HG02840 (cell line): ENCODE measurements around the gene EML5.
"Not testable (repeated sequence)": the region's sequence is repeated elsewhere in the genome, so short reads cannot be mapped to it uniquely, and the experiment has no call there.

ENCODE experiments used
- ATAC-seq: cut with Tn5 transposase; IDR thresholded peaks from one replicate; pipeline ENCODE4 v1.9.1; 2021; ENCODE audit warnings: mild to moderate bottlenecking, moderate library complexity, moderate number of reproducible peaks; ENCODE audit not compliant: unreplicated experiment, low FRiP score

Gene EML5

DNA sequence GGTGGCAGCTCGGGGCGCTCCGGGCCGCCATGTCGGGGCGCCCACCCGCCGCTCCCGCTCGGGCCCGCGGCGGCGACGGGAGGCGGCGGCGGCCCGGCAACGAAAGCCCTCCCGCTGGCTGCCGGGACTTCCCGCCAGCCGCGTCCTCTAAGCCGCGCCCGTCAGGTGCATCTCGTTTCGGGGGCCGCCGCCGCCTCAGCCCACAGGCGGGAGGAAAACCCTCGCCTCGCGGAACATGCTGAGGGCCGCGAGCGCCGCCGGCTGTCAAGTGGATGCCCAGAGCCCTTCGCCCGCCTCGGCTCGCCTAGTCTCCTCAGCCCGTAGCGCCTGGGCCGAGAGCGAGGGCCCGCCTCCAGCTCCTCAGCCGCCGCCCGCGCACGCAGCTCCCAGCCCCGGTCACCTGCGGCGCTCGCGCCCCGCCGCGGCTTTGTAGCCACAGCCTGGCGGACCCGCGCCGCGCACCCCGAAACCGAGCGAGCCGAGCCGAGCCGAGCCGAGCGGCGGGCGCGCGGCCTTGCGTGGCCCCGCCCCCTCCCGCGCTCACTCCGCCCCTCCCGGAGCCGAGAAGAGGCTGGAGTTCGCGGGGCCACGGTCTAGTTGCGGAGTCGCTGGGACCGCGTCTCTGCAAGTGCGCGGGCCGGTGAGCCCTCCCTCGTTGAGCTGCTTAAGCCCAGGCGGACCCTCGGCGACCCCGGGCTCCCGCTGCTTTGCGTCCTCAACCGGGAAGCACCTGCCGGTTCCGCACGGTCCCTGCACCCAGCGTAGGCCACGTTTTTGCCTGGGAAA lies at the start of gene EML5:
EML5 (minus strand) TSS at position 481 of the 786 bp plus-strand sequence; CDS start at position 31, 450 bp downstream.
- ATAC-seq = peak; percentile 86

DNA sequence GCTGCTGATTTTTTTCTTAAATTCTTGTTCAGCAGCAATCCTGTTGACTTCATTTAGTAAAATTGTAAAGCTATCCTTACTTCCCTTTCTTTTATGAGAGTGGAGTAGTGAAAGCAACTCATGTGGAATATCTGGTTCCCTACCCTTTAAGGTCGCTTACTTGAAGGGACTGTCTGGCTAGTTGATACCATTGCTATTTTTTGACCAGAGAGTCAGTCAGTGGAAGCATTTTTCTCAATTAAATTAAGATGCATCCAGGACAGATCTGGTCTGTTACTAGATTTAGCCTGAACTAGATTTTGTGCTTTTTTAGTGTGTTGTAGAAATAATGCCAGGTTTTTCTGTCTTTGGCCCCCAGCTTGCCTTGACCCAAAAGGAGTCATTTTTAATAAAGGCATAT lies 49.7 kb upstream of the EML5 start:
- no peak for ATAC-seq

DNA sequence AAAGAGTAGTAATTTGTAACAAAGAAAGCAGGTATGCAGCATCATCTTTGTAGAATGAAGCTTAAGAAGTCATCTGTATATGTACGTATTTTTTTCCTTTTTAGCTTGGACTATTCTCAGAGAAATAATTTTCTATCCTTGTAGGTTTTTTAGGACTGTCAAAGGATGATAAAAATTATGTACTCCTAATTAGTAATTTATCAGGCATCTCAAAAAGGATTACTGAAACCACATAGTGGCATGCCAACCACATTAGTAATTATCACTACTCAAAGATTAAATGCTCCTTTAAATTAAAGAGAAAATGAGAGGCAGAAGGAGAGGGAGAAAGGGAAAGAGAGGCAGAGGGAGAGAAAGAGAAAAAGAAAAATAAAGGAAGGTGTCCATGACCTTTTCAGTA lies 49.0 kb upstream of the EML5 start:
- no peak for ATAC-seq

DNA sequence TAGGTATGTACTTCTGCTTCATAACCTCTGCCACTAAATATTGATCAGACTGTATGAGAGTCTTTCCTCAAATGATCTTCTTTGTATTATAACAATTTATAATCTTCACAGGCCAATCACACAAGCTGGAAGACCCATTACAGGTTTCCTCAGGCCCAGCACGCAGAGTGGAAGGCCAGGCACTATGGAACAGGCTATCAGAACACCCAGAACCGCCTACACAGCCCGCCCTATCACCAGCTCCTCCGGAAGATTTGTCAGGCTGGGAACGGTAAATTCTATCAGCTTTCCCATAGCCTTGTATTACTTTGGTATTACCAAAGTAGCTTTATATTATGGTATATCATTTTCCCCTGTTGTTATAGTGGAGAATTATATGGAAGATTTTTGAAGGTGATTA lies 48.2 kb upstream of the EML5 start:
- no peak for ATAC-seq

DNA sequence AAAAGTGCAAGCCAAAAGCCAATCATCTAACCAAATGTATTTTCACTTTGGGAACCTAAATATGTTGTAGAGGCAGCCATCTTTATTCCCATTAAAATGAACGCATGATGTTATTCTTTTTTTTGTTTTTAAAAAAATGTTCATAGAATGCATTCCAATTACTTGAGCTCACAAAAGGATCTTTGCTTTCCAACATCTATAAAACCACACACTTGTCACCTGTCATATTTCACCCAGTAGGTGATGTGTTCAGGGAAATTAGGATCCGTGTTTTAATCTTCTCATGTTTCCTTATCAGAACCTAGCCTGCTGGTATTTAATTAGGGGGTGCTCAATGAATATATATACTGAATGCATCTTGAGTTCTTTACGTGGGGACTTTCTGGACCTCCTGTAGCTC lies 45.3 kb upstream of the EML5 start:
- ATAC-seq = no peak

DNA sequence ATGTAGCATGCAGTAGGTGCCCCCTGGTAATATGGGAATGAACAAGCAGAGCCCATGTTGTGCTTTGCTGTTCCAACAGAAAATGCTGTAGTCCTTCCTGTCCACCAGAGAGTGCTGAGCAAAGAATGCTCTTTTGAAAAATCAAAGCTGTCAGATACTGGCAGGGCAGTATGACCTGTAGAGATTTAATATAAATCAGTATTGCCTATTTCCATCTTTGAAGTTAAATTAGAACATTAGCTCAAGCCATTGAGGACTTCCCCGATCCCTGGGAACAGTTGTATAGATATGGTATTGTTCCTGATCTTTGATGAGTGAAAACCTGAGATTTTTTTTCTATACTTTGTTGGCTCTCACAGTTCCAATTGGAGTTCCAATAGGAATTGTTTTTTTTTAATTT lies 44.7 kb upstream of the EML5 start:
- no peak for ATAC-seq

DNA sequence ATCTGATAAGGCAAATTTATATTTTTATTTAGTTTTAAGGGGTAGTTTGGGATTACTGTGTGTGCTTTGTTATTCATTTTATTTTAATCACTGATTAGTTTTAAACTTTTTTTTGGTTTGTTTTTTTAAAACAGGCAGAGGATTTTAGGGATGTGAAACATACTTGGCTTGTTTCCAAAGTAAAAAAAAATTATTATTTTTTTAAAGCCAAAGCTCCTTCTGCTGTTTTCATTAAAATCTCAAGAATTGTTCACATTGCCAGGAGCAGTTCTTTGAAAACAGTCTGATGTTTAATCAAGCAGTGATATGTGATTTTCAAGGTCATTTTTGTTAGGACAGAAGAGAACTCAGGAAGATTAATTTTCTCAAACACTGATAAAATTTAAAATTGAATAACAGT lies 42.9 kb upstream of the EML5 start:
- ATAC-seq = no peak

DNA sequence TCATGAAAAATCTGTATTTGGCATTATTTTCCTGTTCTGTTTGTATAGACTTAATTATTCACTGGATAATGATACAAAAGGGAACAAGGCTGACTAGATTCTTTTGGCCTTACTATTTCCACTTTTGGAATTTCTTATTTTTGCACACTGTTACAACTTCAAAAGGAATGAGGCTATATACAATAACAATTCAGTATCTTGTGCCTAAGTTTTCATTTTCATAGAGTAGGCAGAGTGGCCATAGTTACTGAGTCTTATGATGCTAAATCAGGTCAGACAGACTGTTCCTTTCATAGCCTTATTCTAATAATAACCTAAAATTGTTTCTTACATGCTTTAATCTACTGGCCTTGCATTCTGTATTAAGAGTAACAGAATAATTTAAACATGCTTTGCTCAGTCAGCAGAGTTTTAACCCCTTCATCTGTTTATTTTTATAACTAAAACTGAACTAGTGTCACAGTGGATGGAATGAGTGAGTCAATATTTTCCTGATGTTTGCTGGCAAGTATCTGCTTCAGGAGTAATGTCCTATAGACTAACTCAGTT lies 42.2 kb upstream of the EML5 start:
- no peak for ATAC-seq

DNA sequence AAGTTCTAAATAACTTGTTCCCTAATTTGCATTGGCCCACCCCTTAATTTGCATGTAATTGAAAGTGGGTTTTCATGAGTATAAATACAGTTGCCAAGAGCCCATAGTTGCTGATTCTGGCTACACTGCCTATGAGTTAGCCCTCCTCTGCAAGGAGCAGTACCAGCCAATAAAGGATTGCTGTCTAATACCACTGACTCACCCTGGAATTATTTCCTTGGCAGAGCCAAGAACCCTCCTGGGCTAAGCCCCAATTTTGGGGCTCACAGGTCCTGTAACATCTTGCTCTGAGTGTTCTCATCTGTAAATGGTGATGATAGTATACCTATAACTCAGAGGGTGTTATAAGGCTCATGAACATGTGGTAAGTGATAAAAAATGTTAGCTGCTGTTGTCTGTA lies 38.5 kb upstream of the EML5 start:
- no peak for ATAC-seq

DNA sequence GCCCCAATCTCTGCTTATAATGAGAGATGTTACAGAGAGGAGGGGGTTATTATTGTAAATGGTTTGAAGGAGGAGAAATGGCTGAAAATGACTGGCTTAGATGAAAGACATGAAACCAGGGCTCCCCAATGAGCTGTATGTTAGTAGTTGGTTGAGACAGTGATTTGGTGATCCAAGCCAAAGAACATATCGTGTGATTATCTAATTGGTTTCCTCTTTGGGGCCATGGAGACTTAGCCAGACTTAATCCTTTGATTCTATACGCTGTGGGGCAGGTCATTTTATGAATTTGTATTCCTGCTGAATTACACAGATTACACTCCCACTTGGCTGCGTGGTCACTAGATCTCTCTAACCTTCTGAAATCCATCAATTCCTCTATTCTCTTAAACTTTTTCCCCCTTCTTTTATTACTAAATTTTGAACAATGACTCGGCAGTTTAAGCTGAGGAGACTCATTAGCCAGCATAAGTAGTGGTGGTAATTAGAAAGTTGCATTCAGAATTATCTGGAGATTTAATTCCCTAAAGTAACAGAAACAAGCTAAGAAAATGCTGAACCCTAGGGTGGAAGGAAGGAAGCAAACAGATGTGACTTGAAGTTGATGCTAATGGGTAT lies 37.0 kb upstream of the EML5 start:
- ATAC-seq = no peak

DNA sequence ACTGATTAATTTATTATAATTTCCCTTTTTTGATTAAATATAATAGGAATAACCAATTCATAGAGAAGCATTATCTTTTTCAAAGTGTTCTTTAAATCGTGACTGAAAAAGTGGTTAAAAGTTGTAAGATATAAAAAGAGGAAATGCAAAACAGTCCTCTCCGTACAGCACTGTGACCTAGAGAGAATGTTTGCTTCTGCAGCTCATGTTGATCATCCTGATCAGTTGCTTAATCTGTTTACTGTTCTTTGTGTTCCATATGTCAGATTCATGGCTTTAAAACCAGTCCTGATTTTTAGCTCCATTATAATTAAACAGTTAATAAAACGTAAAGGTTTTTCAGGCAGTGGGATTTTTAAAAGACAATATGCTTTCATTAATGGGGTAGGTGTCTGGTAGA lies 36.4 kb upstream of the EML5 start:
- ATAC-seq = no peak

DNA sequence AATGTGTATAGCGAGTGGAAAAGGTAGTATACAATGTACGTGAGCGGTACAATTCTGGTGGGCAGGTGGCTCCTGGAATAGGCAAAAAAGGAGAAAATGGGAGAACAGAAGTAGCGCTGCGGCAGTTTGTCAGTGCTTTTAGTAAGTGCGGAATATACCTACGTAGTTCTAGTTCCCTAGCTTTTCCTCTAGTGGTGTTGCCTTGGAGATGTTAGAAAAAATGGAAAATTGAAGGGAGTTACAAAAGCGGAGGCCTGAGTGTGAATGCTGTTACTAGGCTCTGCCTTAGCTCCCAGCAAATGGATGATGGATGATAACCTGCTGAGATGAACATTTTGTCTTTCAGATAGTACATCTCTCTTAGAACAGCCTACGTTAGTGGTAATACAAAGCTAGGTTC lies 32.8 kb upstream of the EML5 start:
- no peak for ATAC-seq

DNA sequence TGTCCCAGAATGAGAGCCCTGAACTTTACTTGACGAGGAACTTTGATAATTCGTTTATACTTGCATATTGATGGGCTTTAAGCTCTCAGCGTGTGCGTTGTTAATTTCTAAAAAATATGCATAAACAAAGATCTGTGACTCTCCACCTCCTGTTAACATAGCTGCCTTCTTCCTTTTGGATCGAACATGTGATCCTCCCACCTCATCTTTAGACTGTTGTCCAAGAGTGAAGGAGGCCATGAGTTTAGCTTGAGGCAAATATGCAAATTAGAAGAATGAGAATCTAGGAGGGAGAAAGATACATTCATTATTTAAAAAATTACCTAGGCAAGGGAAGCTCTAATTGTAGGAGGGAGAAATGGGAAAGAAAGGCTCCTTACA lies 32.3 kb upstream of the EML5 start:
- no peak for ATAC-seq

DNA sequence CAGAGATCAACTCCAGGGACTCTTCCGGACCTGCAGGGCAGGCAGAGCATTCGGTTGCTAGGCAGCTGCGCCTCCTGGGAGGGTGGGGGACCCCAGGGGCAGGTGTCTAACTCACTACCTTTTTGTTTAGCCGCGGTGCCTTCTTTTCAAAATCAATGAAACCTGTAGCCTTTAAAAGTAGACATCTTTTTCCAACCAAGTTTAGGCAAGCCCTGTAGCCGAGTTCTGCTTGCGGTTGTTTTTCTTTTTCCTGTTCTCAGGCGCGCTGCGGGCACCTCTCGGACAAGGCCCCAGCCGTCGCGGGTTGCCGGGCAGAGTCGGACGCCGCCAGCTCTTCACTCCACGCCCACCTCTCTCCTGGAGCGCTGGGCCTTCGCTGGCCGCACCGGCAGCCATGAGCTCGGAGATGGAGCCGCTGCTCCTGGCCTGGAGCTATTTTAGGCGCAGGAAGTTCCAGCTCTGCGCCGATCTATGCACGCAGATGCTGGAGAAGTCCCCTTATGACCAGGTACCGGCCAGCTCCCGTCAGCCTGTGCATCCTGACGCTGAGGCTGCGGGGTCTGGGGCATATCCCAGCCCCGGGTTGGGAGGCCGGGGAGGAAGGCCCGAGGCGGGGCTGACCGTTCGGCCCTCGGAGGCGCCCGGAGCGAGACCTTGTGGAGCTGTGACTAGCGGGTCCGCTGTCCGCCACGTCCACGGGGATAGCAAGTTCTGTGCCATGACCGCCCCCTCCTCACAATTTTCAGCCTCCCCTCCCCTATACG lies 31.7 kb upstream of the EML5 start, which contains the start of gene TTC8:
TTC8 (plus strand) TSS at position 338 of the 764 bp plus-strand sequence; CDS start at position 395, 57 bp downstream.
- ATAC-seq = peak; percentile 99

DNA sequence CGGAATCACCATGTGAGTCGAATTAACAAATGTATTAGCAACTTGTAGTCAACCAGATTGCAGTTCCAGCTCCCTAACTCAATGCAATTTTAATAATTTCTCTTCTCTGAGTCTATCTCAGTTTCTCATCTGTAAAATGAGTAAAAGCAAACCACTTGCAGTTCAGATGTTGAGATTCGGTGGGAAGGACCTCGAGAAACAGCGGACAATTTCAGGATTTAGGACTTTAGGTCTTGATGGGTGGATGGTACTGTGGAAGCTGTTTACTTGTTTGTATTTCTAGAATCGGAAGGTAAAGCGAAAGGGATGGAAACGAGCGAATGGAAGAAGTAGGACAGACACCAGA lies 31.2 kb upstream of the EML5 start:
- no peak for ATAC-seq

DNA sequence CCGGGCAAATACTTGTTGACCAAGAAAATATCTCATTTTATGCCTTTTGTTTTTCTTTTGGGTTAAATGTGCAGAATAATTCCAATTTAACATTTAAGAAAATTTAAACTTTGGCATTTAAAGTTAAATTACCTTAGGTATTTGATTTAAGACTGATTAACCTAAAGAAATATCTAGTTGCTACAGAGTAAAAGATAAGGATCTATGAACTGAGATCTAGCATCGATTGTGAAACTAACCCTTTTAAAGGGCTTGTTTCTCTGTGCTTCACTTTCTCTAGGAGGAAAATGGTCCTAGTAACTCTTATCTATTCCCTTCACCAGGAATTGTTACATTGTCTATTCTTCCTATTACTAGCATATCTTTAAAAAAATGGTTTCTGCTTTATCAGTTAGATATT lies 29.1 kb upstream of the EML5 start:
- ATAC-seq = no peak

DNA sequence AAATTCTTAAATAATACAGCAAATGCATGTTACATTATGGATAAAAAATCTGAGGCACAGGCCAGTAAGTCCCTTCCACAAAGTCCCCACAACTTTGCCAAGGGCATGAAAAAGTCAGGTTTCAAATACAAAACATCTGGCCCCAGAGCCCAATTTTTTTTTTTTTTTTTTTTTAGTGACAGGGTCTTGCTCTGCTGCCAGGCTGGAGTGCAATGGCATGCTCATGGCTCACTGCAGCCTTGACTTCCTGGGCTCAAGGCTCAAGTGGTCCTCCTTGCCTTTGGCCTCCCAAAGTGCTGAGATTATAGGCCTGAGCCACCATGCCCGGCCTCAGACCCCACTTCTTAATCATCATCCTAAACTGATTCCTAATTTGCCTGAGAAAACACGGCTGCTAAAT lies 28.6 kb upstream of the EML5 start:
- no peak for ATAC-seq

DNA sequence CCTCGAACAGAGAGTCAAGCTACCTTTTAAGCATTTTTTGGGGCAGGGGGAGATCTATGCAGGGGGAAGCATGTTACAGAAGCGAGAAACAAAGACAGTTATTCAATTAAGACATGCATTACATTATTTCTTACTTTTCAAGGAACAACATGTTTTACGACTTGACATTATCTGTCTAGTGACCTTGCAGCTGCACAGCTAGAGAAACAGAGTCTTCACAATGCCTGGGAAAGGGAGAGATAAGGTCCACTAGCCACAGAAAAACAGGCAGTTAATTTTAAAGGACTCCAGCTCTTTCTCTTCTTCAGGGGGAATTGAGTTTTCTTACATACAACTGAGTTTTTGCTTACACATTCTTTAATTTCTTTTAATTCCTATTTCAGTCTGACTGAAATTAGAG lies 26.9 kb upstream of the EML5 start:
- not testable (repeated sequence) for ATAC-seq

DNA sequence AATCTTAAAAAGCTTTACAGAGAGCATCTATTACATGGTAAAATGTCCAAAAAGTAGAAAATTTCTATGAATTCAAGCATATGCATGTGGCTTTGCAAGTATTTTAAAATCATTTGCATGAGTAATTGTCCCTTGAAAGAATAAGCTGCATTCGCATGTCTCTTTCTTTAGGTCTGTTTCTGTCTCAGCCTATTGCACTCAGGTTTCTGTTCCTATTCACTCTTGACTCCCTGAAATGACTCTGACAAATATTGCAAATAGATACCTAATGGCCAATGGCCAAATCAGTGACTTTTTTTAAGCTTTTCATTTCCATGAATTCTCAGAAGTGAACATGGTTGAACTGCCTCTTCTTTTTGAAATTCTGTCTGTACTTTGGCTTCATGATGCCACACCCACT lies 25.3 kb upstream of the EML5 start:
- ATAC-seq = no peak

DNA sequence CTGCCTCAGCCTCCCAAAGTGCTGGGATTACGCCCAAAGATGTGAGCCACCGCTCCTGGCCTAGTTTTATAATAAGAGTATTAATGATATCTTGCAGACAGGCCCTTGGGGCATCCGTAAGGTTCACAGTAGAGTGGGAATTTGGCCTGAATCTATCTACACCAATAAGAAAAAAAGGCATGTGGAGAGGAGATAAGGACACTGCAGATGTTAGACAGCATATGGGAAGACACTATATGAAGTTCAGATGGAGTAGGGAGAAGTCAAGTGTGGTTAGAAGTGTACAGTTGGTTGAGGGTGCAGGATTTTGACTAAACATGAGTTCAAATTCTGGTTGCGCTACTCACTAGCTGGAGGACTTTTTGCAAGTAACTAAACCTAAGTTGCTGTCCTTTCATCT lies 23.2 kb upstream of the EML5 start:
- ATAC-seq = no peak

DNA sequence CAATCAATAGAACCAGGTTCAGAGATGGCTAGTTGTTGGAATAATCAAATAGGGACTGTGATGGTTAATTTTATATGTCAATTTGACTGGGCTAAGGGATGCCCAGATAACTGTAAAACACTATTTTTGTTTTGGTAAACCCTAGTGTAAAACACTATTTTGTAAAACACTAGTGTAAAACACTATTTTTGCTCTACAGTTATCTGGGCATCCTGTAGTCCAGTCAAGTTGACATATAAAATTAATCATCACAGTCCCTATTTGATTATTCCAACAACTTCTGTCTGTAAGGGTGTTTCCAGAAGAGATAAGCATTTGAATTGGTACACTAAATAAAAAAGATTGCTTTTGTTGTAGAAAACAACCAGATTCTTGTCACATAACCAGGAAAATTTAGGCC lies 15.6 kb upstream of the EML5 start:
- ATAC-seq = no peak
